Ascending aorta (tissue), 2 donors: ENCODE data around the gene MIF. TPM values are rescaled to one million over a fixed set of nuclear protein-coding genes. Genes with fewer than 3 reads are reported as not detected.
A peak's percentile ranks its signal among the peaks of the same experiment; 100 is the strongest.

Source experiments
- DNase-seq, 2 donors: peaks; one replicate each; pipeline ENCODE4 v3.0.0-alpha.2; 2019; ENCODE audit warnings: low spot score in 2 of 2
- H3K27ac ChIP-seq, 2 donors: fragments of 200-600 bp; sonication (generic); one replicate each; pipeline ENCODE4 v1.5.1; 2016 to 2017; ENCODE audit warnings: mild to moderate bottlenecking in 1 of 2
- H3K27me3 ChIP-seq: fragments of 200-600 bp; sonication (generic); one replicate; pipeline ENCODE4 v1.5.1; 2017
- H3K36me3 ChIP-seq, 2 donors: fragments of 200-600 bp; sonication (generic); one replicate each; pipeline ENCODE4 v1.5.1; 2016
- H3K4me1 ChIP-seq, 2 donors: fragments of 200-600 bp; sonication (generic); one replicate each; pipeline ENCODE4 v1.5.1; 2016 to 2017; ENCODE audit warnings: mild to moderate bottlenecking in 1 of 2
- H3K4me3 ChIP-seq, 2 donors: fragments of 200-600 bp; sonication (generic); one replicate each; pipeline ENCODE4 v1.5.1; 2016 to 2017; ENCODE audit warnings: mild to moderate bottlenecking in 1 of 2
- H3K9me3 ChIP-seq, 2 donors: fragments of 200-600 bp; sonication (generic); one replicate each; pipeline ENCODE4 v1.5.1; 2016
- CTCF ChIP-seq, 3 experiments: fragments of 200-600 bp in 2 of 3; fragments of 450-650 bp in 1 of 3; sonication (generic) in 2 of 3; IDR thresholded peaks; one replicate each; pipeline ENCODE4 v1.5.1; 2016 to 2019; ENCODE audit warnings: antibody characterized with exemption in 3 of 3, mild to moderate bottlenecking in 1 of 3, moderate library complexity in 1 of 3
- intact Hi-C: fragments of 100-400 bp; cut with DNase I; formaldehyde crosslinking; loops from one replicate; pipeline ENCODE4 v1.15.1; 2023
- total RNA-seq: library from RNA; depleted of rRNA; stranded (reverse); fragments of >200 nt; gene quantifications from one replicate; pipeline ENCODE4 v1.1.0, GENCODE V29; 2016

Gene MIF
- total RNA-seq, 1 donor from 2014 or later, result 527 TPM

GRCh38 chr22:23892130-23892529, 2.1 kb upstream of the MIF start:
- Histone ChIP-seq H3K4me1 (peaks cover 4 to 19% of the 10 kb centered on the region in 2 donors), H3K36me3 (peaks cover 12 to 14% of the 10 kb centered on the region in 2 donors), H3K9me3 (no peaks in the 10 kb centered on the region), H3K27ac (no peak overlapping the region), H3K27me3 (no peaks in the 10 kb centered on the region), H3K4me3 (no peak overlapping the region)
- intact Hi-C loops, result loop anchor here (5.0 to 10.0 kb wide), 3 partner anchors 35 to 1673 kb away; partner anchors contain the start of genes GRK3, SLC2A11 and SPECC1L
- no peak for TF ChIP-seq CTCF (IDR thresholded peaks at IDR 0.05)
- DNase-seq, result no peak

GRCh38 chr22:23892706-23893105, 1.5 kb upstream of the MIF start:
- peaks cover 15% of the 10 kb centered on the region in 2 donors for H3K36me3 ChIP-seq
- H3K9me3 ChIP-seq, result no peaks in the 10 kb centered on the region
- no peak overlapping the region for H3K4me3 ChIP-seq
- no peak for TF ChIP-seq CTCF (IDR thresholded peaks at IDR 0.05)
- peak overlapping the region in 1 of 2 donors; percentile 3 for H3K27ac ChIP-seq
- DNase-seq, result no peak
- intact Hi-C loops, result loop anchor here (5.0 to 10.0 kb wide), 3 partner anchors 35 to 1672 kb away; partner anchors contain the start of genes GRK3, SLC2A11 and SPECC1L
- H3K4me1 ChIP-seq, result peaks cover 4 to 19% of the 10 kb centered on the region in 2 donors
- H3K27me3 ChIP-seq, result no peaks in the 10 kb centered on the region

- peak overlapping the region; percentile 88 to 94 for H3K27ac ChIP-seq
- H3K4me3 ChIP-seq, result peak overlapping the region; percentile 87 to 89
- no peaks in the 10 kb centered on the region for H3K9me3 ChIP-seq
- no peaks in the 10 kb centered on the region for H3K27me3 ChIP-seq
- no peak for TF ChIP-seq CTCF (IDR thresholded peaks at IDR 0.05)
- peaks cover 15% of the 10 kb centered on the region in 2 donors for H3K36me3 ChIP-seq
- intact Hi-C loops, result loop anchor here (5.0 to 10.0 kb wide), 3 partner anchors 36 to 1671 kb away; partner anchors contain the start of genes GRK3, SLC2A11 and SPECC1L
- DNase-seq, result no peak
- H3K4me1 ChIP-seq, result peaks cover 4 to 19% of the 10 kb centered on the region in 2 donors
Measured at GRCh38 chr22:23893121-23893944, 850 bp upstream of the MIF start.

GRCh38 chr22:23894710-23895598, 771 bp downstream of the MIF start:
- DNase-seq, result peak in 1 of 2 donors; percentile 81
- intact Hi-C loops, result loop anchor here (1.0 to 10.0 kb wide), 5 partner anchors 18 to 1670 kb away; partner anchors contain the start of genes GRK3, SLC2A11 and SPECC1L
- H3K4me3 ChIP-seq, result peak overlapping the region; percentile 87 to 89
- no peaks in the 10 kb centered on the region for H3K9me3 ChIP-seq
- no peaks in the 10 kb centered on the region for H3K27me3 ChIP-seq
- peaks cover 15% of the 10 kb centered on the region in 2 donors for H3K36me3 ChIP-seq
- H3K4me1 ChIP-seq, result peaks cover 4 to 16% of the 10 kb centered on the region in 2 donors
- peak; percentile 3 to 18 (median 18) for TF ChIP-seq CTCF (IDR thresholded peaks at IDR 0.05)
- peak overlapping the region; percentile 88 to 94 for H3K27ac ChIP-seq

GRCh38 chr22:23895599-23896144, 1.5 kb downstream of the MIF start:
- H3K4me3 ChIP-seq, result peak overlapping the region; percentile 87 to 89
- H3K27me3 ChIP-seq, result no peaks in the 10 kb centered on the region
- peaks cover 4 to 16% of the 10 kb centered on the region in 2 donors for H3K4me1 ChIP-seq
- no peaks in the 10 kb centered on the region for H3K9me3 ChIP-seq
- no peak for TF ChIP-seq CTCF (IDR thresholded peaks at IDR 0.05)
- peak overlapping the region in 1 of 2 donors; percentile 88 for H3K27ac ChIP-seq
- DNase-seq, result no peak
- intact Hi-C loops, result loop anchor here (1.0 to 10.0 kb wide), 4 partner anchors 18 to 1669 kb away; partner anchors contain the start of genes GRK3 and SPECC1L
- H3K36me3 ChIP-seq, result peaks cover 15% of the 10 kb centered on the region in 2 donors
